Measurements from ENCODE around the gene PDPK1. TPM values are rescaled to one million over a fixed set of nuclear protein-coding genes. Genes with fewer than 3 reads are reported as not detected.

The PDPK1 gene
- total and polyA plus RNA-seq, 2 of the 4 experiments (the other 2 are of a cell fraction): 10.6 to 27.3 TPM

DNA sequence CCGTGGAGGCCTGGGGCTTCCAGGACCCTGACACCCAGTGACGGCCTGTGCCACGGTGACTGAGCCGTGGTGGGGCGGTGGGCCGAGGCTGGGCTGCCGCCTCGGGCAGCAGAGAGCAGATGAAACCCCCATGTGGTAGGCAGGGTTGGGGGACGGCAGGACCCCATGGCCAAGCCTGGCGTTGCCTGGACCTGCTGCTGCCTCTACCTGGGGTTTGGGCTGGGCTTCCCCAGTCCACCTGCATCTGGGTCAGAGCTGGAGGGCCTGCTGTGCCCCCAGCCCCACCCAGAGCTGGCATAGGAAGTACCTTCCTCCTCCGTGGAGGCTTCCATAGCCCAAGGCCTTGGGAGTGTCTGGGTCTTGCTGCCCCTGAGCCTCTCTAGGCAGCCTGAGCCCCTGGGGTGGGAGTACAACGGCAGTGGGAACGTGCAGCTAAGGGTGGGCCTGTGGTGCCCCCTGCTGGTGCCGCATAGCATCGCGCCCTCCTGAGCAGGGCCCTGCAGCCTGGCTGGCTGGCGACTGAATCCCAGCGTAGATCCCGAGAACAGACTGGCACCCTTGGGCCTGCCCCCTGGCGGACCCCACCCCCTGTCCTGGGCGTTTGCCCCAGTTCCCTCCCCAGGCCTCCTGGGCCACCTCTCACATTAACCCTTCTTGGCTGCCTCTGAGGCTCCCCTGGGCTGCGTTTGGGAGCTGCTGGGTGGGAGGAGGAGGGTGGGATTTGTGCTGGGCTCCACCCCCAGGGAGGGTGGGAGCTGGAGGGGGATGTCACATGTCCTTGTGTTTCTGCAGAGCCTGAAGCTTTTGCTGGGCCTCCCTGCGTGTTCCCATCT is 36.7 kb upstream of the PDPK1 start (continued):
- TF ChIP-seq, protein P1, sequence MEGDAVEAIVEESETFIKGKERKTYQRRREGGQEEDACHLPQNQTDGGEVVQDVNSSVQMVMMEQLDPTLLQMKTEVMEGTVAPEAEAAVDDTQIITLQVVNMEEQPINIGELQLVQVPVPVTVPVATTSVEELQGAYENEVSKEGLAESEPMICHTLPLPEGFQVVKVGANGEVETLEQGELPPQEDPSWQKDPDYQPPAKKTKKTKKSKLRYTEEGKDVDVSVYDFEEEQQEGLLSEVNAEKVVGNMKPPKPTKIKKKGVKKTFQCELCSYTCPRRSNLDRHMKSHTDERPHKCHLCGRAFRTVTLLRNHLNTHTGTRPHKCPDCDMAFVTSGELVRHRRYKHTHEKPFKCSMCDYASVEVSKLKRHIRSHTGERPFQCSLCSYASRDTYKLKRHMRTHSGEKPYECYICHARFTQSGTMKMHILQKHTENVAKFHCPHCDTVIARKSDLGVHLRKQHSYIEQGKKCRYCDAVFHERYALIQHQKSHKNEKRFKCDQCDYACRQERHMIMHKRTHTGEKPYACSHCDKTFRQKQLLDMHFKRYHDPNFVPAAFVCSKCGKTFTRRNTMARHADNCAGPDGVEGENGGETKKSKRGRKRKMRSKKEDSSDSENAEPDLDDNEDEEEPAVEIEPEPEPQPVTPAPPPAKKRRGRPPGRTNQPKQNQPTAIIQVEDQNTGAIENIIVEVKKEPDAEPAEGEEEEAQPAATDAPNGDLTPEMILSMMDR (conservative IDR thresholded peaks at IDR 0.05; ENCODE audit: low read depth, low read length): peak; percentile 96
- no peak for TF ChIP-seq RFX5 (IDR thresholded peaks at IDR 0.05; ENCODE audit: low read depth, low read length)
- TF ChIP-seq NFE2L2 (IDR thresholded peaks at IDR 0.05; ENCODE audit: low read depth, low read length): no peak

Data from IMR-90 (cell line).